Pons (tissue), 1 donor: ENCODE measurements around the gene NPEPPS.

Experiments used
- DNase-seq: peaks from one replicate; pipeline ENCODE4 v3.0.0-alpha.2; 2016; ENCODE audit warnings: low spot score

Gene NPEPPS

GRCh38 chr17:47628014-47628566 lies 97.2 kb downstream of the NPEPPS start:
- no peak for DNase-seq

GRCh38 chr17:47629826-47630225 lies 98.9 kb downstream of the NPEPPS start:
- no peak for DNase-seq

- no peak for DNase-seq
Measured at GRCh38 chr17:47630614-47631013, 99.7 kb downstream of the NPEPPS start.

- no peak for DNase-seq
Measured at GRCh38 chr17:47632991-47633390, 102.1 kb downstream of the NPEPPS start.

- no peak for DNase-seq
Measured at GRCh38 chr17:47633996-47634395, 103.1 kb downstream of the NPEPPS start.

- DNase-seq: no peak
Measured at GRCh38 chr17:47634870-47635269, 104.0 kb downstream of the NPEPPS start.

GRCh38 chr17:47635734-47636133 lies 104.8 kb downstream of the NPEPPS start:
- no peak for DNase-seq

GRCh38 chr17:47636273-47637030 lies 105.5 kb downstream of the NPEPPS start:
- no peak for DNase-seq

- DNase-seq: no peak
Measured at GRCh38 chr17:47638903-47639302, 108.0 kb downstream of the NPEPPS start.

- no peak for DNase-seq
Measured at GRCh38 chr17:47640076-47640475, 109.2 kb downstream of the NPEPPS start.

GRCh38 chr17:47641202-47641601 lies 110.3 kb downstream of the NPEPPS start:
- no peak for DNase-seq

GRCh38 chr17:47643116-47643515 lies 112.2 kb downstream of the NPEPPS start:
- no peak for DNase-seq

GRCh38 chr17:47644324-47644723 lies 113.4 kb downstream of the NPEPPS start:
- no peak for DNase-seq

GRCh38 chr17:47649153-47649971 lies 118.5 kb downstream of the NPEPPS start, which contains the start of gene KPNB1:
Gene KPNB1, plus strand, starts transcription at chr17:47649919. Its CDS starts 326 bp downstream, at chr17:47650245.
- DNase-seq: peak; percentile 99

GRCh38 chr17:47649972-47650524 lies 119.1 kb downstream of the NPEPPS start:
- no peak for DNase-seq

- peak; percentile 94 for DNase-seq
Measured at GRCh38 chr17:47650525-47651522, 119.9 kb downstream of the NPEPPS start.

GRCh38 chr17:47651704-47652103 lies 120.8 kb downstream of the NPEPPS start:
- no peak for DNase-seq

- no peak for DNase-seq
Measured at GRCh38 chr17:47652570-47652969, 121.7 kb downstream of the NPEPPS start.

- no peak for DNase-seq
Measured at GRCh38 chr17:47653442-47653841, 122.5 kb downstream of the NPEPPS start.

- DNase-seq: peak; percentile 22
Measured at GRCh38 chr17:47654991-47655390, 124.1 kb downstream of the NPEPPS start.

- no peak for DNase-seq
Measured at GRCh38 chr17:47660064-47660492, 129.2 kb downstream of the NPEPPS start.
